HepG2 (cell line): ENCODE measurements around the gene SOAT2. TPM values are rescaled to one million over a fixed set of nuclear protein-coding genes. Genes with fewer than 3 reads are reported as not detected.
A peak's percentile ranks its signal among the peaks of the same experiment; 100 is the strongest.

Experiments used
- ATAC-seq: fragments of 200-7000 bp; cut with Tn5 transposase; 3 replicates; pipeline ENCODE4 v1.9.1; 2020; ENCODE audit warnings: mild to moderate bottlenecking, moderate library complexity
- BruUV-seq: library from RNA; stranded (reverse); fragments of 400-500 nt; replicated peaks from 2 replicates; lab custom pipeline; 2021; lab: Mats Ljungman, UMichigan
- CTCF ChIA-PET: fragments of 300-600 bp; formaldehyde crosslinking; extraction: SDS; loops from one replicate; lab custom pipeline; 2021; ENCODE audit warnings: low total read pairs, inconsistent platforms, low intra/inter-chr PET ratio; lab: Yijun Ruan, JAX
- POLR2A ChIA-PET: fragments of 350-600 bp; sonication (Branson Sonifier 250); formaldehyde crosslinking; loops from one replicate; lab custom pipeline; 2020; ENCODE audit warnings: antibody characterized with exemption, inconsistent platforms; lab: Yijun Ruan, JAX
- DNase-seq: peaks from one replicate; pipeline ENCODE4 v3.0.0-alpha.2; 2015; ENCODE audit warnings: low spot score
- FAIRE-seq: peaks from 3 replicates; lab custom pipeline; 2011; peaks lifted over from hg19 to GRCh38; lab: Jason Lieb, UNC
- H2AFZ ChIP-seq: one replicate; pipeline ENCODE4 v1.6.1; 2011; ENCODE audit warnings: low read length, inconsistent platforms
- H3K27ac ChIP-seq: fragments of 300-600 bp; 3 replicates; pipeline ENCODE4 v1.8.0; 2011; ENCODE audit warnings: mixed run types, mild to moderate bottlenecking, mixed read lengths, low read length, inconsistent platforms; ENCODE audit not compliant: insufficient read depth; ENCODE audit errors: extremely low read length
- H3K27me3 ChIP-seq, 2 experiments: fragments of 200-600 bp in 1 of 2; 2 replicates in 1 of 2; 3 replicates in 1 of 2; pipeline versions ENCODE4 v1.6.0 to v1.8.0; 2011; ENCODE audit warnings: low read length in 2 of 2, mild to moderate bottlenecking in 2 of 2, moderate library complexity in 2 of 2, inconsistent platforms in 1 of 2; ENCODE audit not compliant: insufficient read depth in 2 of 2, control insufficient read depth in 1 of 2
- H3K36me3 ChIP-seq, 2 experiments: fragments of 200-600 bp in 1 of 2; replicated peaks in 1 of 2; 2 replicates in 1 of 2; 3 replicates in 1 of 2; pipeline versions ENCODE4 v1.5.1 to v1.8.0; 2011; ENCODE audit warnings: low read length in 2 of 2, inconsistent platforms in 1 of 2; ENCODE audit not compliant: insufficient read depth in 2 of 2, control insufficient read depth in 1 of 2
- H3K4me1 ChIP-seq: 2 replicates; pipeline ENCODE4 v1.5.1; 2012; ENCODE audit warnings: low read length, inconsistent platforms; ENCODE audit not compliant: insufficient read depth
- H3K4me2 ChIP-seq: 2 replicates; pipeline ENCODE4 v1.6.0; 2011; ENCODE audit warnings: low read depth, low read length, inconsistent platforms
- H3K4me3 ChIP-seq, 3 experiments: fragments of 200-600 bp in 1 of 3; sonication (generic), shearing (Covaris generic) in 1 of 3; replicated peaks in 1 of 3; 2 replicates each; pipeline ENCODE4 v1.5.1; 2011 to 2016; ENCODE audit warnings: low read length in 3 of 3, inconsistent platforms in 2 of 3, low read depth in 2 of 3, mild to moderate bottlenecking in 2 of 3, control low read depth in 1 of 3, mixed read lengths in 1 of 3; ENCODE audit not compliant: insufficient read depth in 1 of 3
- H3K79me2 ChIP-seq: one replicate; pipeline ENCODE4 v1.6.1; 2011; ENCODE audit warnings: low read length, inconsistent platforms; ENCODE audit not compliant: insufficient read depth
- H3K9ac ChIP-seq: 2 replicates; pipeline ENCODE4 v1.6.0; 2011; ENCODE audit warnings: mild to moderate bottlenecking, low read depth, low read length, inconsistent platforms; ENCODE audit not compliant: insufficient read depth
- H3K9me3 ChIP-seq: 2 replicates; pipeline ENCODE4 v1.5.1; 2012; ENCODE audit warnings: mild to moderate bottlenecking, low read length
- H4K20me1 ChIP-seq: 2 replicates; pipeline ENCODE4 v1.6.0; 2011; ENCODE audit warnings: inconsistent platforms, mild to moderate bottlenecking, low read length, moderate library complexity; ENCODE audit not compliant: insufficient read depth
- AKNA ChIP-seq: sonication (generic); formaldehyde crosslinking; IDR thresholded peaks from 2 replicates; pipeline ENCODE4 v1.4.0; 2020; ENCODE audit warnings: missing genetic modification reagents, borderline replicate concordance
- CREM ChIP-seq, 2 experiments: sonication (generic) in 1 of 2; formaldehyde crosslinking in 1 of 2; IDR thresholded peaks; 2 replicates each; pipeline versions ENCODE4 v1.4.0 to v1.6.1; 2016 to 2020; ENCODE audit warnings: antibody characterized with exemption in 1 of 2, mild to moderate bottlenecking in 1 of 2, missing genetic modification reagents in 1 of 2
- DMAP1 ChIP-seq: IDR thresholded peaks from 2 replicates; pipeline ENCODE4 v1.6.1; 2016
- GPN1 ChIP-seq: sonication (generic); formaldehyde crosslinking; IDR thresholded peaks from 2 replicates; pipeline ENCODE4 v1.5.1; 2020; ENCODE audit warnings: missing genetic modification reagents, borderline replicate concordance
- MAFG ChIP-seq: sonication (generic); formaldehyde crosslinking; IDR thresholded peaks from 2 replicates; pipeline ENCODE4 v1.5.1; 2020; ENCODE audit warnings: mild to moderate bottlenecking, missing genetic modification reagents
- MBNL3 ChIP-seq: fragments of 250-450 bp; sonication (Bioruptor Pico); conservative IDR thresholded peaks from 2 replicates; pipeline ENCODE4 v1.8.0; 2022; ENCODE audit warnings: mild to moderate bottlenecking, inconsistent platforms
- PBX2 ChIP-seq: IDR thresholded peaks from 2 replicates; pipeline ENCODE4 v1.6.1; 2016; ENCODE audit warnings: control low read depth
- PHF20 ChIP-seq: sonication (generic); formaldehyde crosslinking; IDR thresholded peaks from 2 replicates; pipeline ENCODE4 v1.5.0; 2020; ENCODE audit warnings: mild to moderate bottlenecking, missing genetic modification reagents
- RELA ChIP-seq: sonication (generic); formaldehyde crosslinking; IDR thresholded peaks from 2 replicates; pipeline ENCODE4 v1.4.0; 2020; ENCODE audit warnings: missing genetic modification reagents
- SMARCC2 ChIP-seq: fragments of 450-650 bp; IDR thresholded peaks from 2 replicates; pipeline ENCODE4 v1.6.1; 2017; ENCODE audit warnings: antibody characterized with exemption, mild to moderate bottlenecking
- SRSF4 ChIP-seq: fragments of 200-400 bp; formaldehyde crosslinking; IDR thresholded peaks from one replicate; pipeline ENCODE4 v1.6.1; 2018; ENCODE audit warnings: mild to moderate bottlenecking, low read depth, low read length, moderate library complexity; ENCODE audit not compliant: poor library complexity, severe bottlenecking
- TEAD2 ChIP-seq: sonication (generic); formaldehyde crosslinking; IDR thresholded peaks from 2 replicates; pipeline ENCODE4 v1.9.0; 2021; ENCODE audit warnings: missing genetic modification reagents
- TEAD3 ChIP-seq: optimal IDR thresholded peaks from 2 replicates; pipeline ENCODE3; 2016; ENCODE audit warnings: borderline replicate concordance
- ZBTB46 ChIP-seq: sonication (generic); formaldehyde crosslinking; IDR thresholded peaks from 2 replicates; pipeline ENCODE4 v1.4.0; 2020; ENCODE audit warnings: mild to moderate bottlenecking, missing genetic modification reagents, borderline replicate concordance
- ZNF550 ChIP-seq: sonication (generic); formaldehyde crosslinking; IDR thresholded peaks from 2 replicates; pipeline ENCODE4 v1.4.0; 2020; ENCODE audit warnings: mild to moderate bottlenecking, missing genetic modification reagents, borderline replicate concordance
- ZNF570 ChIP-seq: sonication (generic); formaldehyde crosslinking; IDR thresholded peaks from 2 replicates; pipeline ENCODE4 v1.4.0; 2020; ENCODE audit warnings: mild to moderate bottlenecking, missing genetic modification reagents, borderline replicate concordance
- WGBS: methylation state at CpG from one replicate; pipeline ENCODE4 v1.1.6; 2017; ENCODE audit warnings: low lambda C conversion rate; 5-methylcytosine and 5-hydroxymethylcytosine counted together
- in situ Hi-C: cut with HindIII; loops from 2 replicates; pipeline ENCODE4 v1.10.0; 2017; ENCODE audit warnings: low pct_unique_long_range_greater_than_20kb; ENCODE audit not compliant: extremely low pct_ligation_motif_present
- intact Hi-C: fragments of 100-400 bp; cut with micrococcal nuclease; formaldehyde crosslinking; loops from one replicate; pipeline ENCODE4 v1.10.0; 2022; ENCODE audit not compliant: unreplicated experiment
- polyA plus RNA-seq, 8 experiments: library from polyadenylated mRNA; depleted of rRNA in 3 of 8; stranded (reverse) in 7 of 8; unstranded in 1 of 8; fragments of >200 nt; fragmentation: Illumina TruSeq in 4 of 8; extraction: Trizol in 4 of 8; gene quantifications; 2 replicates each; pipeline versions ENCODE4 v1.2.1 to v1.2.3, GENCODE V29; 2011 to 2016; ENCODE audit warnings: low read depth in 4 of 8, missing spikeins in 1 of 8, mixed read lengths in 1 of 8; ENCODE audit not compliant: insufficient read depth in 1 of 8
- total RNA-seq, 5 experiments: library from RNA; depleted of rRNA; stranded (reverse); fragments of >200 nt; fragmentation: Illumina TruSeq; extraction: Trizol; gene quantifications; 2 replicates each; pipeline ENCODE4 v1.2.3, GENCODE V29; 2016; ENCODE audit warnings: low read depth in 1 of 5

Gene SOAT2
- total and polyA plus RNA-seq, 2 of the 13 experiments (the other 11 are each of a cell fraction or from before 2014, with no cell fraction given), result 14.9 to 108 TPM

- ChIA-PET POLR2A (interaction anchor here (0.7 to 3.6 kb wide), 4 partner anchors 13 to 49 kb away, joined by 3 to 42 read pairs (median 4); partner anchors contain the start of gene SPRYD3), CTCF (no interaction called here)
- peak within 1 kb of the TSS; percentile 56 to 90 (median 78) for H3K4me3 ChIP-seq
- H3K9me3 ChIP-seq, result no peaks in the 10 kb centered on the region
- no peaks in the 10 kb centered on the region for H3K36me3 ChIP-seq
- H2AFZ ChIP-seq, result no peak within 1 kb of the TSS
- no peaks in the 10 kb centered on the region for H3K79me2 ChIP-seq
- H4K20me1 ChIP-seq, result no peaks in the 10 kb centered on the region
- peak within 1 kb of the TSS; percentile 40 for H3K9ac ChIP-seq
- WGBS, result 7% methylated on average over 2 of the region's 51 CpGs
- H3K27ac ChIP-seq, result no peak within 1 kb of the TSS
- ATAC-seq (peak; percentile 67), FAIRE-seq (no peak), DNase-seq (no peak)
- peak within 1 kb of the TSS; percentile 94 for H3K4me2 ChIP-seq
- H3K27me3 ChIP-seq, result peaks cover 0 to 10% of the 10 kb centered on the region in 2 experiments; a peak in 3 of 5 replicates
- in situ Hi-C loops, result no loop called here
- H3K4me1 ChIP-seq, result peaks cover 85% of the 10 kb centered on the region
- no TSS peak for BruUV-seq
- intact Hi-C loops, result loop anchor here (2.0 kb wide), 1 partner anchor 19 kb away; the partner anchor contains the start of gene SPRYD3
- TF ChIP-seq ZNF570 (CRISPR knock-in tag), result no peak
- no peak for TF ChIP-seq MBNL3
- TF ChIP-seq DMAP1 (CRISPR knock-in tag), result no peak
- TF ChIP-seq CREM (IDR thresholded peaks at IDR 0.05), result no peak
- no peak for TF ChIP-seq CREM (CRISPR knock-in tag; IDR thresholded peaks at IDR 0.05)
- TF ChIP-seq PHF20, result no peak
- TF ChIP-seq SMARCC2, result no peak
- no peak for TF ChIP-seq GPN1
- TF ChIP-seq TEAD3, result no peak
- TF ChIP-seq ZBTB46 (CRISPR knock-in tag), result no peak
- TF ChIP-seq MAFG (CRISPR knock-in tag), result no peak
- TF ChIP-seq PBX2 (CRISPR knock-in tag), result no peak
- TF ChIP-seq TEAD2 (CRISPR knock-in tag), result no peak
- TF ChIP-seq AKNA, result no peak
- TF ChIP-seq SRSF4, result no peak
- TF ChIP-seq ZNF550 (CRISPR knock-in tag), result peak; percentile 34; the same call in 1 of the 2 replicates
- TF ChIP-seq RELA, result no peak
These were observed 5.5 kb upstream of the SOAT2 start, which contains the start of gene IGFBP6 for GRCh38 chr12:53097564-53098353. Gene IGFBP6 (plus strand): TSS chr12:53097667. CDS start chr12:53097718, 51 bp downstream.
